Sigmoid colon (tissue), 4 donors: ENCODE measurements around the gene MSGN1.

Experiments
- EP300 ChIP-seq, 4 donors: sonication (generic); formaldehyde crosslinking; IDR thresholded peaks; one replicate each; pipeline ENCODE4 v1.6.1; 2017; ENCODE audit warnings: antibody characterized with exemption in 4 of 4
- POLR2A ChIP-seq, 2 donors: fragments of 450-650 bp; IDR thresholded peaks; one replicate each; pipeline ENCODE4 v1.6.1; 2016; ENCODE audit warnings: antibody characterized with exemption in 2 of 2, mild to moderate bottlenecking in 2 of 2, moderate library complexity in 2 of 2
- POLR2AphosphoS5 ChIP-seq, 4 donors: sonication (generic); formaldehyde crosslinking; IDR thresholded peaks; one replicate each; pipeline ENCODE4 v1.6.1; 2017; ENCODE audit warnings: antibody characterized with exemption in 4 of 4

DNA sequence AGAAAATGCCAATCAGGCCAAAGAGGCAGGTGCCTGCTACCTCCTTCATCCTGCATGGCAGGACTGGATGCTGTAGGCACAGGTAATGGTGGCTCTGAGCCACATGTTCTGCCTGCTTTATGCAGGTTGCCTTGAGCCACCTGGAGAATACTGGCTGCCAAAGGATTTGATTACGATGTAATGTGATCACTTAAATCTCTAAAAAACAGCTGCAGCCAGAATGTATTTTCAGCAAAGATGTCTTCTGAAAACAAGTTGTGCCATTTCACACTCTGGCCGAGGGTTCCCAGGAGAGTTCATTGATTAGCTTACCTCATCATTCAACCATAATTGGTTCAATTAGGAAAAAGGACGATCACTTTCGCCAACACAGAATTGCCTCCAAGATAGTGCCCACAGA lies 17.9 kb upstream of the MSGN1 start:
- TF ChIP-seq EP300 (IDR thresholded peaks at IDR 0.05) (no peak), POLR2A (IDR thresholded peaks at IDR 0.05) (no peak), POLR2AphosphoS5 (IDR thresholded peaks at IDR 0.05) (no peak)
